H9 (cell line): Measurements from ENCODE around the gene APPL1. TPM values are rescaled to one million over a fixed set of nuclear protein-coding genes. Genes with fewer than 3 reads are reported as not detected.

ENCODE experiments used
- DNase-seq: peaks from one replicate; pipeline ENCODE4 v3.0.0-alpha.2; 2017
- H2AFZ ChIP-seq: one replicate; pipeline ENCODE4 v1.6.1; 2013; ENCODE audit warnings: mild to moderate bottlenecking, low read length, control low read depth, moderate library complexity
- H2AK5ac ChIP-seq: 2 replicates; pipeline ENCODE4 v1.6.1; 2013; ENCODE audit warnings: low read length, control low read depth, mixed read lengths; ENCODE audit not compliant: insufficient read length
- H2BK120ac ChIP-seq: one replicate; pipeline ENCODE4 v1.6.1; 2013; ENCODE audit warnings: low read depth, mild to moderate bottlenecking, low read length, control low read depth, inconsistent platforms; ENCODE audit not compliant: poor library complexity, severe bottlenecking
- H2BK12ac ChIP-seq: 2 replicates; pipeline ENCODE4 v1.6.1; 2013; ENCODE audit warnings: low read length, control low read depth, mixed read lengths, low read depth; ENCODE audit not compliant: insufficient read length
- H2BK15ac ChIP-seq: 2 replicates; pipeline ENCODE4 v1.6.1; 2013; ENCODE audit warnings: low read depth, low read length, control low read depth
- H2BK20ac ChIP-seq: one replicate; pipeline ENCODE4 v1.6.1; 2013; ENCODE audit warnings: low read depth, mild to moderate bottlenecking, low read length, control low read depth, inconsistent platforms; ENCODE audit not compliant: poor library complexity, severe bottlenecking
- H2BK5ac ChIP-seq: 2 replicates; pipeline ENCODE4 v1.6.1; 2013; ENCODE audit warnings: low read length, control low read depth, mixed read lengths; ENCODE audit not compliant: insufficient read length
- H3K14ac ChIP-seq: 2 replicates; pipeline ENCODE4 v1.6.1; 2013; ENCODE audit warnings: low read length, control low read depth; ENCODE audit not compliant: insufficient read depth
- H3K18ac ChIP-seq: 2 replicates; pipeline ENCODE4 v1.6.1; 2013; ENCODE audit warnings: low read depth, mild to moderate bottlenecking, mixed read lengths, low read length, control low read depth; ENCODE audit not compliant: insufficient read length
- H3K23ac ChIP-seq: 2 replicates; pipeline ENCODE4 v1.6.1; 2013; ENCODE audit warnings: low read length, control low read depth, mixed read lengths, low read depth; ENCODE audit not compliant: insufficient read length
- H3K23me2 ChIP-seq: 2 replicates; pipeline ENCODE4 v1.6.1; 2013; ENCODE audit warnings: low read depth, mild to moderate bottlenecking, mixed read lengths, low read length, control low read depth; ENCODE audit not compliant: insufficient read length, poor library complexity, severe bottlenecking
- H3K27ac ChIP-seq: 2 replicates; pipeline ENCODE4 v1.5.1; 2013; ENCODE audit warnings: low read length, control low read depth, mixed read lengths, low read depth; ENCODE audit not compliant: insufficient read length
- H3K27me3 ChIP-seq: 2 replicates; pipeline ENCODE4 v1.6.1; 2013; ENCODE audit warnings: low read length, control low read depth, inconsistent platforms; ENCODE audit not compliant: insufficient read depth
- H3K4ac ChIP-seq: 2 replicates; pipeline ENCODE4 v1.6.1; 2013; ENCODE audit warnings: low read depth, mild to moderate bottlenecking, control low read depth, inconsistent platforms, low read length, moderate library complexity
- H3K4me1 ChIP-seq: 2 replicates; pipeline ENCODE4 v1.6.1; 2013; ENCODE audit warnings: low read length, control low read depth, inconsistent platforms; ENCODE audit not compliant: insufficient read depth
- H3K4me2 ChIP-seq: 2 replicates; pipeline ENCODE4 v1.6.1; 2013; ENCODE audit warnings: low read length, control low read depth, mixed read lengths; ENCODE audit not compliant: insufficient read length, insufficient read depth
- H3K56ac ChIP-seq: 2 replicates; pipeline ENCODE4 v1.6.1; 2013; ENCODE audit warnings: low read depth, mild to moderate bottlenecking, mixed read lengths, low read length, control low read depth; ENCODE audit not compliant: insufficient read length
- H3K79me1 ChIP-seq: 2 replicates; pipeline ENCODE4 v1.6.1; 2013; ENCODE audit warnings: low read depth, mild to moderate bottlenecking, moderate library complexity, low read length, control low read depth, inconsistent platforms; ENCODE audit not compliant: insufficient read depth, poor library complexity, severe bottlenecking
- H3K79me2 ChIP-seq: 2 replicates; pipeline ENCODE4 v1.6.1; 2013; ENCODE audit warnings: low read length, control low read depth, inconsistent platforms; ENCODE audit not compliant: insufficient read depth
- H3K9ac ChIP-seq: 2 replicates; pipeline ENCODE4 v1.6.1; 2013; ENCODE audit warnings: low read length, control low read depth, mixed read lengths; ENCODE audit not compliant: insufficient read length; ENCODE audit errors: extremely low read depth
- H3K9me3 ChIP-seq: one replicate; pipeline ENCODE4 v1.6.1; 2013; ENCODE audit warnings: low read depth, low read length, inconsistent platforms; ENCODE audit not compliant: control insufficient read depth
- H3T11ph ChIP-seq: one replicate; pipeline ENCODE4 v1.6.1; 2013; ENCODE audit warnings: mild to moderate bottlenecking, low read length, control low read depth, inconsistent platforms
- H4K20me1 ChIP-seq: one replicate; pipeline ENCODE4 v1.6.1; 2013; ENCODE audit not compliant: control insufficient read depth, insufficient read length, insufficient read depth
- H4K5ac ChIP-seq: 2 replicates; pipeline ENCODE4 v1.6.1; 2013; ENCODE audit warnings: low read depth, mild to moderate bottlenecking, mixed read lengths, low read length, control low read depth; ENCODE audit not compliant: insufficient read length
- H4K8ac ChIP-seq: replicated peaks from 2 replicates; pipeline ENCODE4 v1.6.1; 2013; ENCODE audit warnings: low read length, control low read depth, mixed read lengths, low read depth; ENCODE audit not compliant: insufficient read length
- H4K91ac ChIP-seq: 2 replicates; pipeline ENCODE4 v1.6.1; 2013; ENCODE audit warnings: low read depth, mild to moderate bottlenecking, moderate library complexity, mixed read lengths, low read length, control low read depth; ENCODE audit not compliant: insufficient read length
- H3K27ac Mint-ChIP-seq, 3 experiments: 2 replicates in 2 of 3; 3 replicates in 1 of 3; pipeline ENCODE4 v1.8.0; 2020 to 2021; ENCODE audit warnings: mixed read lengths in 3 of 3, mild to moderate bottlenecking in 1 of 3, moderate library complexity in 1 of 3
- H3K27me3 Mint-ChIP-seq: 2 replicates; pipeline ENCODE4 v1.8.0; 2021; ENCODE audit warnings: low read depth, mild to moderate bottlenecking, moderate library complexity, mixed read lengths
- H3K36me3 Mint-ChIP-seq, 3 experiments: 2 replicates in 2 of 3; 3 replicates in 1 of 3; pipeline ENCODE4 v1.8.0; 2020 to 2021; ENCODE audit warnings: low read depth in 3 of 3, mixed read lengths in 3 of 3; ENCODE audit not compliant: insufficient read depth in 1 of 3
- H3K4me1 Mint-ChIP-seq, 2 experiments: 2 replicates each; pipeline ENCODE4 v1.8.0; 2020; ENCODE audit warnings: mixed read lengths in 2 of 2
- H3K4me3 Mint-ChIP-seq, 2 experiments: 2 replicates in 1 of 2; 3 replicates in 1 of 2; pipeline ENCODE4 v1.8.0; 2020 to 2021; ENCODE audit warnings: mild to moderate bottlenecking in 2 of 2, mixed read lengths in 2 of 2, moderate library complexity in 1 of 2
- H3K9me3 Mint-ChIP-seq, 2 experiments: 2 replicates in 1 of 2; 3 replicates in 1 of 2; pipeline ENCODE4 v1.8.0; 2020; ENCODE audit warnings: mild to moderate bottlenecking in 2 of 2, mixed read lengths in 2 of 2, moderate library complexity in 1 of 2
- WGBS: extraction: QIAGEN DNeasy Blood & Tissue Kit; methylation state at CpG from one replicate; pipeline ENCODE4 v1.1.7; 2013; ENCODE audit warnings: missing lambda C conversion rate, low lambda C conversion rate, mixed read lengths; ENCODE audit not compliant: insufficient read length; ENCODE audit errors: extremely low coverage; 5-methylcytosine and 5-hydroxymethylcytosine counted together
- total RNA-seq: library from RNA; stranded (reverse); gene quantifications from 2 replicates; pipeline ENCODE4 v1.2.1, GENCODE V29; 2021
- TF ChIP-seq, protein P1 (sequence below): fragments of 200-600 bp; sonication (generic); conservative IDR thresholded peaks from 3 replicates; pipeline ENCODE4 v1.8.0; 2021; ENCODE audit warnings: antibody characterized with exemption, mild to moderate bottlenecking

The APPL1 gene
- total RNA-seq, 1 experiment from 2014 or later = 34.4 TPM

DNA sequence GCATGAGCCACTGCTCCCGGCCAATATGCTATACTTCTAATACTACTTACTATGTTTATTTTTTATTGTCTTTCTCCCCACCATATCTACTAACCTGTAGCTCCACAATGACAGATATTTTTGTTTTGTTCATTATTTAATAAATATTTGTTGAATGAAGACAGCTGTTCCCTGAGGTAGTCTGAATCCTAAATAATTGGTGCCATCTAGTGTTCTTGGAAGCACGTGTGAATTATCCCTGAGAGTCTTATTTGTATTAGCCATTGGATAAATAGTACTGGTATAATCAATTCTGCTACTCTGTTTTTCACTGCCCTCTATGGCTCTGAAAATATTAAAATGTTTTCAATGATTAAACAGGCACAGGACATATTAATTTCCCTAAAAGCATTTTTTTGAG is 5.6 kb upstream of the APPL1 start:
- H2BK12ac ChIP-seq = no peak overlapping the region
- no peak overlapping the region for H3K4me2 ChIP-seq
- H3T11ph ChIP-seq = no peak overlapping the region
- H4K20me1 ChIP-seq = no peaks in the 10 kb centered on the region
- Mint-ChIP-seq H3K4me1 (peaks cover 4 to 7% of the 10 kb centered on the region in 2 experiments), H3K9me3 (no peaks in the 10 kb centered on the region), H3K36me3 (no peaks in the 10 kb centered on the region), H3K27me3 (no peaks in the 10 kb centered on the region; the same call in 1 of the 2 replicates), H3K27ac (no peak overlapping the region), H3K4me3 (no peak overlapping the region)
- no peaks in the 10 kb centered on the region for H3K4me1 ChIP-seq
- DNase-seq = no peak
- H2BK15ac ChIP-seq = no peak overlapping the region
- H3K79me2 ChIP-seq = no peaks in the 10 kb centered on the region
- no peaks in the 10 kb centered on the region for H3K9me3 ChIP-seq
- no peak overlapping the region for H4K8ac ChIP-seq
- TF ChIP-seq, protein P1, sequence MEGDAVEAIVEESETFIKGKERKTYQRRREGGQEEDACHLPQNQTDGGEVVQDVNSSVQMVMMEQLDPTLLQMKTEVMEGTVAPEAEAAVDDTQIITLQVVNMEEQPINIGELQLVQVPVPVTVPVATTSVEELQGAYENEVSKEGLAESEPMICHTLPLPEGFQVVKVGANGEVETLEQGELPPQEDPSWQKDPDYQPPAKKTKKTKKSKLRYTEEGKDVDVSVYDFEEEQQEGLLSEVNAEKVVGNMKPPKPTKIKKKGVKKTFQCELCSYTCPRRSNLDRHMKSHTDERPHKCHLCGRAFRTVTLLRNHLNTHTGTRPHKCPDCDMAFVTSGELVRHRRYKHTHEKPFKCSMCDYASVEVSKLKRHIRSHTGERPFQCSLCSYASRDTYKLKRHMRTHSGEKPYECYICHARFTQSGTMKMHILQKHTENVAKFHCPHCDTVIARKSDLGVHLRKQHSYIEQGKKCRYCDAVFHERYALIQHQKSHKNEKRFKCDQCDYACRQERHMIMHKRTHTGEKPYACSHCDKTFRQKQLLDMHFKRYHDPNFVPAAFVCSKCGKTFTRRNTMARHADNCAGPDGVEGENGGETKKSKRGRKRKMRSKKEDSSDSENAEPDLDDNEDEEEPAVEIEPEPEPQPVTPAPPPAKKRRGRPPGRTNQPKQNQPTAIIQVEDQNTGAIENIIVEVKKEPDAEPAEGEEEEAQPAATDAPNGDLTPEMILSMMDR = peak; percentile 64
- no peaks in the 10 kb centered on the region for H3K27me3 ChIP-seq
- no peaks in the 10 kb centered on the region for H3K23me2 ChIP-seq
- no peak overlapping the region for H4K91ac ChIP-seq
- H2AK5ac ChIP-seq = no peak overlapping the region
- no peak overlapping the region for H3K4ac ChIP-seq
- no peak overlapping the region for H2AFZ ChIP-seq
- H2BK120ac ChIP-seq = no peak overlapping the region
- no peak overlapping the region for H2BK20ac ChIP-seq
- H3K9ac ChIP-seq = no peak overlapping the region
- H3K14ac ChIP-seq = no peak overlapping the region
- no peak overlapping the region for H3K27ac ChIP-seq
- no peak overlapping the region for H2BK5ac ChIP-seq
- H3K56ac ChIP-seq = no peak overlapping the region
- no peak overlapping the region for H3K18ac ChIP-seq
- no CpG with 5 or more reads among the region's 2 CpGs for WGBS
- H3K23ac ChIP-seq = no peak overlapping the region
- H4K5ac ChIP-seq = no peak overlapping the region
- no peaks in the 10 kb centered on the region for H3K79me1 ChIP-seq
